IPS-11a (cell line): ENCODE results near the gene TASOR2.

Experiments
- H3K4me3 ChIP-seq: one replicate; pipeline ENCODE4 v1.5.1; 2013; ENCODE audit warnings: low read depth, low read length, control low read depth

The TASOR2 gene

DNA sequence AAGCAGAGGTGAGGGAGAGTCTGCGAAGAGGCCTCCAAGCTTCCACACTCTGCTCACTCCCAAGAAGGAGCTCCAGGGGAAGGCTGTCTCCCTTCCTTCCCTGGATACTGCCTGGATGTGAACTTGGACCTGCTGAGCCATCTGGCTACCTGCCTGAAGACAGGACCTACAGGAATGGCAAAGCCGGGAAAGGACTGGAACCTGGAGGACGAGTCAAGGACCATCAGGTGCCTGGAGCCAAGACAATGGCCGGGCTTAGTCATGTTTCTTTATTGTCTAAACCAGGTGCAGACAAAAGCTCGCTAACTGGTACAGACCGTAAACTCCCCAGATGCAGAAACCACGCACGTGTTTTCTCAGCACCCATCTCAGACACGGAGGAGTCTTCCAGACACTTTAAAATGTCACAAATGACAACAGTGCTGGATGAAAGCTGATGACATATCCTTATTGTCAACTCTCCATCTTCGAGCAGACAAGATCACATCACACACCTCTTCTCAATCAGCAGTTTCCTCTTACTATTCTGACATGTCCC lies 30.4 kb upstream of the TASOR2 start:
- H3K4me3 ChIP-seq: no peak overlapping the region

DNA sequence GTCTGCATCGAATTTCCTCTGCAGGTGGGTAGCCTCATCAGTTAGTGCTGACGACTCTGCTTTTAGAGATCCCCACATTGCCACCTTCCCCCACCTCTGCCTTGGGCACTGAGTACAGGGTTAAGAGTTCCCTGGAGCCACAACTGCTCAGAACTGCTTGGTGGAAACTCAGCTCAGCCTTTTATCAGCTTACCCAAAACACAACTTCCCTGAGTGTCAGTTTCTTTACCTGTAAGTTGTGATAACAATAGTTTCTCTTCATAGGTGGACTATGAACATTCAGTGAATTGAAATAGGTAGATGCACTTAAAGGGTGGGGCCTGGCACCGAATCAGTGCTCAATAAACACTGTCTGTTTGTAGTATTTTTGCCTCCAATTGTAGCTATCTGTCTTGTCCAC lies 29.5 kb upstream of the TASOR2 start:
- H3K4me3 ChIP-seq: no peak overlapping the region

DNA sequence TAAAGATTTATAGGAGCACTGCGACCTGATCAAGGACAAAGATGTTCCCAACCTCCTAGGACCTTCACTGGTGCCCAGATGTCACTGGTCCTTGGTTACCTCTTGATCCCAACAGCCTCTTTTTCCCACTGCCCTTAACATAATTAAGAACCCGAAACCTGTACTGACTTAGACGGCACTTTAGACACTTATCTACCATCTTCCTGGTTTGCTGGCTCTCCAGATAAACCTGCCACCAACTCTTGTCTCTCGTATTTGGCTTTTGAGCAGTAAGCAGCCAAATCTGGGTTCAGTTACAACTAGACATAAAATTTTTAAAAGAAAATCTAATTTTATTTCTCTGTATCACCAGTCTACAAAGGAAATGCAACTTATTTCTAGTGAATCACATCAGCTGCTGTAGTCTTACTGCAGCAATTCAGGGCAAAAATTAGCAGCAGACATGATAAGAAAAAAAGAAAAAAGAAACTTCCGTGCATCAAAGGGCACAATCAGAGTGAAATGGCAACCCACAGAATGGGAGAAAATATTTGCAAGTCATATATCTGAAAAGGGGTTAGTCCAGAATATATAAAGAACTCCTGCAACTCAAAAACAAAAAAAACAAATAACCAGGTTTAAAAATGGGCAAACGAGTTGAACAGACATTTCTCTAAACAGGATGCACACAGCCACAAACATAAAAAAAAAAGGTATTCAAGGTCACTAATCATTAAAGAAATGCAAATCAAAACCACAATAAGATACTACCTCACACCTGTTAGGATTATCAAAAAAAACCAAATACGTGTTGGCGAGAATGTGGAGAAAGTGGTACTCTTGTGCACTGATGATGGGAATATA lies 27.7 kb upstream of the TASOR2 start:
- H3K4me3 ChIP-seq: no peak overlapping the region

DNA sequence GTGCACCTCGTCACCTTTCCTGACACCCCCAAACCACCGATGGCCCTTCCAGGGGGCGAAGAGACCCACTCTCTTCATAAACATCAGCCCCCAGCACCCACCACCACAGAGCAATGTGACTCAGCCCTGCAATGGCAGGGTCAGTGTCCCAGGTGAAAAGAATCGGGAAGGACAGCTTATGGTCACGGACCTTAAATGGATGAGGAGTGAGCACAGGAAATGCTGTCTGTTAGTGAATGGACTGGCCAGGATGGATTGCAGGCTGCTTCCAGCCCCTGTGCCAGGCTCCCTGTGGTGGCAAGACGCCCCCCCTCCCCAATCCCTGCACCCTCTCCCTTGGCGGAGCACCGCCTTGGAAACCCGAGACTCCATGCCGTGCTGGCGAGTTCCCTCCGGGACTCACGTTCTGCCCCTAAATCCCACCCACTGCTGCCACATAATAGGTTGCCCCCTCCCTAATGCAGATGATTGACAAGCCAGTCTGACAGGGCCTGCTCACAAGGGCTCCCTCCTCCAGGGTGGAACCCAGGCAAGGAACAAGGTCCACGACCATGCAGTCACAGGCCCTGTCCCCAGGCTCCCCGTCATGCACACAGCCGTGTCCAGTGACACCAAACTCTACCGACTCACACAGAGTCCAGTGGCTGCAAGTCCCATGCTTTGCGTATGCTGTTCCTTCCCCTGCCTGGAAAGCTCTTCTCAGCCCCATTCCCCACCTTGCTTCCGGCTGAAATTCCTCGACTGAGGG lies 25.6 kb upstream of the TASOR2 start:
- no peak overlapping the region for H3K4me3 ChIP-seq

DNA sequence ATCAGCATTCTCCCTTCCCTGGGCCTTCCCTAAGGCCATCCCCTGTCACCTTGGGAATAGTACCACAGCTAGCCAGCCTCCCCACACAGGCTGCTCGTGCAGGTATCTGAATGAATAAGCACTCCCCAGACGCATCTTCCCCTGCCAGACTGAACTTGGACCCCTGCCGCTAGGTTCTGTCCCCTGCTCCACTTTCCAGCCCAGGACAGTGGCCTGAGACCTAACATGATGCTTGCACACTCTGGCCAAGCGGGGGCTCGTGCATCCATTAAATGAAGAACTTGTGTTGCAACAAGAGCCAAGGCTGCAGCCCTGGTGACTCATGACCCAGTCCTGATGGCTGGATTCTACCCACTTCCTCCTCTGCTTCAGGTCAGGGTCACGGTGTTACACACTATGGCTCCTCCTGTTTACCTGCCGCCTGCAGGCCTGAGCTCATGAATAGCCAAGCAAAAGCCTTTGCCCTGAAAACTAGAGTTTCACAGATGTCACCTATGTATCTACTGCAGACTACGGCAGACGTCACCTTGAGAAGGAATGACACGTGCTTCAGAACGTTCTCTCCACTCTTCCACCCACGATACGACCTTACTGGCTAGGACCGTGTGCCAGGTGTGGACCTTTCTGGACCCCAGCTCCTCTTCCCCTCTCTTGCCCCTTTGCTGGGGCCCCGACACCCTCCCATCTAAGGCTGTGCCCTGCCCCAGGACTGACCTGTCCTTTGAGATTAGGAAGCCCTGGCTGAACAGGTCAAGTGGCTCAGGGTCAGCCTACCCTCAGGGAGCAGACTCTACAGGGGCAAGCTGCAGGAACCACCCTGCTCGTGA lies 24.7 kb upstream of the TASOR2 start:
- H3K4me3 ChIP-seq: no peak overlapping the region

DNA sequence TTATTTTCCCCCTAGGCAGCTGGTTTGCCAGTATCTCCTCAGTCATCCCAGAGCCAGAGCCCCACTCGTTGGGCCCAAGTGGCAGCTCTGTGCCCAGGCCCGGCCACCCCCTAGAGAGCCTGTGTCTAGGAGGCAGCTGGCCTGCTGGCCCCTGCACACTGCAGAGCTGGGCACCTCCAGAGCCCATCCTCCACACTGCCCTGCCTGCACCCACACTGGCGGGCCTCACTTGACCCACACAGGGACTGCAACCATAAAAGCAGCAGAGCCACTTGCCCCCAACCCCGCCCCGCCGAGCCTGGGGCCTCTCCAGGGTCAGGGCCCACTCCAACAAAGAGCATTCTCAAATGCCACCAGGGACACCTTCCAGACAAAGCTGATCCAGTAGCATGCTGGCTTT lies 23.6 kb upstream of the TASOR2 start:
- H3K4me3 ChIP-seq: no peak overlapping the region

DNA sequence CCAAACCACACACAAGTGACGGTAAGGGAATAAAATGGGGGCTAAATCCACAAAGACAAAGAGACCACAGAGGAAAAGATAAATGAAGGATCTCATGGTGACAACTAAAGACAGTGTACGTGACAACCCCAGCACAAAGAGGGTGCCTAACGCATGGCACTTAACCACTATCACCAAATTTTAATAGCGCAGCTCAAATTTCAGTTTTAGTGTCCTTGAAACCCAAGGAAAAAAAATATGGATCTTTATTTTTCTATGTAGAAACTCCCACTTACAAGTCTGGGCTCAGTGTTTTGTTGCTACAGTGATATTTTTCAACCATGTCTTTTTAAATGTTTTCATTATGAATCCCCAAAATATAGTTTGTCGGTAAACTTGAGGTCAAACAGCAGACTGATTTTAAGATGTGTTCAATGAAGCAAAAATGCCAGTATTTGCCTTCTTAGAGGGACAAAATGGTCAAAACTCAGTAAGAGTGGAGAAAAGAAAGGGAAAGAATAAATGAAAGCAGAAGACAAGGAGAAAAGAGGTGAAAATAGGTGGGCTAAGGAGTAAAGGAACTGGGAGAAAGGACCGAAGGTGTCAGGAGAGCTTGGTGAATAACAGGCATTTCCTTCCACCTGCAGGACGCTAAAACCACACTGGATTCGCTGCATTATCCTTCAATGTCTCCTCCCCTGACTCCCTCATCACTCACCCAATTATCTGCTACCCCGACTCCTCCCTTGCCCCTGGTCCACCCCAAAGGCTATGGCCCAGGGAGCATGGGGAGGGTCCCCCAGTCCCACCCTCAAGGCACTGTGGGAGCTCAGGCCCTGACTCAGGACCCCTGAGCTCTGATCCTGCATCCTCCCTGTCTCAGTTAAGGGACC lies 21.7 kb upstream of the TASOR2 start:
- H3K4me3 ChIP-seq: no peak overlapping the region

DNA sequence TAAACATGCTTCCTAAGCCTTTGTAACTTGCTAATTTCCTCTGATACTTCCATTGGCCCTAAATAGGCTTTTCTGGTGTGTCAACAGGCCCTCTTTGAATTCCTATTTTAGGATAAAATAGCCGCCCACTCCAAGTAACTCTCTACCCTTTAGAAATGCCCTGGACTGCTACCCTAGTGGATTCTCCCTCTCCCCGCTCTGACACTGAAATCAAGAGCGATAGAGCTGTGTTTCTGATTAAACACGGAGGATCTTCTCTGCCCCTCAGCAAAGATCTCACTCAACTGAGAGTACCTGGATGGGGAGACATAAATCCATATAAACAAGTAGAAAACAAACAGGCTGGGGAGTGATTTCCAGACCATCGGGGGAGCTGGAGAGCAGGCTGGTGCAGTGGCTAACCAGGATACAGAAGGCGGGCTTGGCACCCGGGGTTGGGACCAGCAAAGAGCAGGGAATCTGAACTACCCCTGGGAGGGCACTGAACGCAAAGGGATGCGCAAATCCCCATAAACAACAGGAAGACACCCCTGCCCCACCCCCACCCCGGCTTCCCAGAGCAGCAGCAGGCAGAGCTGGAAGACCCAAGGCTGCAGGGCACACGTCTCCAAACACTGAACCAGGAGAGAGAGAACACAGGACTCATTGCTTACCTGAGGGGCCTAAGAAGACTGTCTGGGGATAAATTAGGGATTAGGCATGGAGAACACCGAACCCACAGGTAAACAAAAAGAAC lies 20.8 kb upstream of the TASOR2 start:
- no peak overlapping the region for H3K4me3 ChIP-seq

DNA sequence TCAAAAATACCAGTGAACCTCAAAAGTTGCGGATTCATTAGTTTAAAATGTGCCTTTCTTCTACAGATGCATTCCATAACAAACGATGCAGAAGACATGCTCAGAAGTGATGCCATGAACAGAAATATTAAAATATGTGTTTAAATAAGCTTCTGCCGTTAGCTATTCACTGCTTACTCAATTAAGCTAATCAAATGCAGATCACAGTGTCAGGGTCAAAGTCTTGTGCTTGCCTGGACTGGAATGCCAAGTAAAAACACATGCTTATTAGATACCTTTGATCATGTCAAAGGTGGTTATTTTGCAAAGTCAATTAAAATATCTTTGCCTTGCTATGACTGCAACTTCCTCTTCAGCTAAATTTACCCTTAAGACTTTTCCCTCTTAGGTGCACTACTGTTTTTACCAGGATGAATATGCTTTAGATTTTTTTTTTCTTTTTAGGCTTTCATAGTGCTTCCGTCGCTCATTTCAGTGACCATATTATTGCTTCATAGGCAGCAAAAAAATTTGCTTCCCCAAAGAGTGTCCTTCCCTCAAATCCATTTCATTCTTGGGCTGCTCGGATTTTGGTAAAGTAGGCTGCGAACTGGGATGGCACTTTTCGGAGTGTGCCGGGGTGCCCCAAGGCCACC lies 19.1 kb upstream of the TASOR2 start:
- peak overlapping the region; percentile 78 for H3K4me3 ChIP-seq

DNA sequence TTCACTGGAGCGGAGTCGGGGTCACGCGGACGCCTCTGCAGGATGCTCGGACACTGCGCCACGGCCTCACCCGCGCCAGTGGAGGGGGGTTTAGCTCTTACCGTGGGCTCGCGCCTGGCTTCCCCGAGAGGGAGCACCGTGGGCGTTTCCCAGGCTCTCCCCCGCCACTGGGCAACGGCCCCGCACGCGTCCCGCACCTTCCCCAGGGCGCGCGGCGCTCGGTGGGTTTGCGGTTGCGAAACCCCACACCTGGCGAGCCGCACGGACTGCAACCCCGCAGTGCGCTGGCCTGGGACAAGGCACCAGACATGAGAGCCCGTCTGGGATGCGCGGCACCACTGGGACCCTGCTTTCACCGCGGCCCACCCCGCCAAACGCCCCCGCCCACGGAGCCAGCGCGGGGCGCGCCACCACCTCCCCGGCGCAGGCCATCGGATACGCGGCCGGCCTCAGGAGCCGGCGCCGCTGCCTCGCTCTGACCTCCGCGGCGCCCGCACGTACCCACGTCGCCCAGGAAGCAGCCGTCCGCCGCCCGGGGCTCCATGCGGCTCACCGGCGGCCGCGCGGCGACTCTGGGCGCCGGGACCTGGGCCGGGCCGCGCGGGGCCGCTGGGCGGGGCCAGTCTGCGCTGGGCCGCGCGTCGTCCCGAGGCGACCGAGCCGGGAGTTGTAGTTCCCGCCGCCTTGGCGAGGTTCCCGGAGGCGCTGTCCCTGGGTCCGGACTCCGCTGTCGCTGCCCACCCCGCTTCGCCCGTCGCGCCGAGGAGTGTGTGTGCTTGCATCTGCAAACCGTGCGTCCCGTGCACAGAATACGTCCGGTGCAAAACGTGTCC lies 18.4 kb upstream of the TASOR2 start, which contains the start of gene ASB13:
ASB13 (minus strand) TSS at position 588 of the 833 bp plus-strand sequence; CDS start at position 544, 44 bp downstream.
- peak within 1 kb of the TSS; percentile 78 for H3K4me3 ChIP-seq

DNA sequence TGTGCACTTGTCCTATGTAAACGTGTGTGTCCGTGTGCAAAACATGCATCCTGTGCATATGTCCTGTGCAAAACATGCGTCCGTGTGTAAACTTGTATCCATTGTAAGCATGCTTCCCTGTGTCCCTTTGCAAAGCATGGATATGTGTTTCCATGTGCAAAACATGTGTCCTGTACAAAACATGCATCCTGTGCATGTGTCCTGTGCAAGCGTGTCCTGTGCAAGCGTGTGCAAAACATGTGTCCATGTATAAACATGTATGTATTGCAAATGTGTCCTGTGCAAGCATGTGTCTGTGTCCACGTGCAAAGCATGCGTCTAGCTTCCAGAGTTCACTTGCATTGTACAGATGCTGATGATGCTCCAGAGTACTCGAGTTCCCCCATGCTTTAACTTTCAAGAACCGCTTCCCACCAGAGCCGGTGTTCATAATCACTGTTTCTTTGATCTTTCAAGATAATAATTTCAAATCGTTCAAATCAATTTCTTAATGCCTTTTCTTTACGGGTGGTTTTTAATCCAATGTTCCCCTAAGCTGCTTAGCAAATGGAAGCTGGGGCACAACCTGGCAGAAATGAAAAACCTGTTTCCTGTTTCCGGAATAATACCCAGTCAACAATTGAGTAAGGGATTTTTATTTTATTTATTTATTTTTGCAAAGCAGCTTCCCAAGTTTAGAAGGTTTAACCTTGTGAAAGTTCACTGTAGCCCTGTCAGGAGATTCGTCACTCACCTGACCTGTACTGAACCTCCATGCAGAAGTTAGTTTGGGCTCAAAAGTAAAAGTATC lies 17.6 kb upstream of the TASOR2 start:
- H3K4me3 ChIP-seq: peak overlapping the region; percentile 46

DNA sequence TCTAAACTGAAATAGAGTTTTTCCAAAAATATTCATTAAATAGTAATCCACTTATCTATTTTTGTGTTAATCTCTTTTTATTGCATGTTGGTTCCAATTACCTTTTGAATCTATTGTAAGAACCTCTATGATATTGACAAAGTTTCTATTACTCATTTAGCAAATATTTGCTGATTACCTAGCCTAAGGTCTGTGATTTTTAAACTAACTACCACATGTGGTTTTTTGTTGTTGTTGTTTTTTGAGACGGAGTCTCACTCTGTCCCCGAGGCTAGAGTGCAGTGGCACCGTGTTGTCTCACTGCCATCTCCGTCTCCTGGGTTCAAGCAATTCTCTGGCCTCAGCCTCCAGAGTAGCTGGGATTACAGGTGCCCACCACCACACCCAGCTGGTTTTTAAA lies 16.2 kb upstream of the TASOR2 start:
- H3K4me3 ChIP-seq: no peak overlapping the region

DNA sequence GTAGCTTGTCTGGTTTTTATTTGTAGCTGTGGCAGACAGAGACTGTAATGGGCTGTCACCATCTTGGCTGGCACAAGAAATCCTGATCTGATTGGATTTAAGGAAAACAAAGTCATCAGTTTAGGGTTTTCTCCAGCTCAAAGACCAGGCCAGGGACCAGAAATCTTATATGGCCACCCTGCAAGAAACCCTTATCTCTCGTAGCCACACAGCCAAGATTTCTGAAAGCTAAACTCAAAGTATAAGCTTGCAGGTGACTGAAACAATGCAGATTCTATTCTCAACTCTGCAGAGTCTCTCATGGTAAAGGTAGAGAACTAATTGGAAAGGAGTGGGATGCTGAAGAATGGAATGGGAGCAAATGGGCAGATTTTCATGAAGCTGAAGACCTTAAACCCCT lies 15.0 kb upstream of the TASOR2 start:
- no peak overlapping the region for H3K4me3 ChIP-seq

DNA sequence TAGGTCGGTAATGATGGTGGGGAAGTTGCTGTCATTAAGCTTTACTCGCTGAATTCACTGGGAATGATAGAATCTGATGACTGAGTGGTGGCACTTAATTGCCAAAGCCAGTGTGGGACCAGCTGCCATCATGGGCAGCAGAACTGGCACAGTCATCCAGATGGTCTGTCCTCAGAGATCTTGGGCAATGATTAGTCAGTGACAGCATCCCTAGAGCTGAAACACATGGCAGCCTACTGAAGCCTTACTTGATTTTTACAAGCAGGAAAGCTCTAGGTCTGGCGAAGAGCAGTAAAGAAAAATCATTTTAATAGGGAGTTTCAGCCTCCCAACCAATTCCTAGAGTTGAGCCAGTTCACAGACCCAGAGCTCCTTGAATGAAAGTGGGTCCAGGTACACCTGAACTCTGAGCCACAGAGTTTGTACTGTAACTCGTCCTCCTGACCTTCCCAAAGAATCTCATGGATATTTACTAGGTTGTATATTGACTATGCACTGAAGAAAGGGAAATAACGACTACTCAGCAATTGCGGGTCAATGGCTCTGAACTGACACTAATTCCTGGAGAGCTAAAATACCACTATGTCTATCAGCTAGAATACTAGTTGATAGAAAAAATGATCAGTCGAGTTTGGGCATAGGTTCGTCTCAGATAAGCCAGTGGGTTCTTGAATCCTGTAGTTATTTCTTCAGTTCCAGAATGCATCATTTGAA lies 13.8 kb upstream of the TASOR2 start:
- no peak overlapping the region for H3K4me3 ChIP-seq

DNA sequence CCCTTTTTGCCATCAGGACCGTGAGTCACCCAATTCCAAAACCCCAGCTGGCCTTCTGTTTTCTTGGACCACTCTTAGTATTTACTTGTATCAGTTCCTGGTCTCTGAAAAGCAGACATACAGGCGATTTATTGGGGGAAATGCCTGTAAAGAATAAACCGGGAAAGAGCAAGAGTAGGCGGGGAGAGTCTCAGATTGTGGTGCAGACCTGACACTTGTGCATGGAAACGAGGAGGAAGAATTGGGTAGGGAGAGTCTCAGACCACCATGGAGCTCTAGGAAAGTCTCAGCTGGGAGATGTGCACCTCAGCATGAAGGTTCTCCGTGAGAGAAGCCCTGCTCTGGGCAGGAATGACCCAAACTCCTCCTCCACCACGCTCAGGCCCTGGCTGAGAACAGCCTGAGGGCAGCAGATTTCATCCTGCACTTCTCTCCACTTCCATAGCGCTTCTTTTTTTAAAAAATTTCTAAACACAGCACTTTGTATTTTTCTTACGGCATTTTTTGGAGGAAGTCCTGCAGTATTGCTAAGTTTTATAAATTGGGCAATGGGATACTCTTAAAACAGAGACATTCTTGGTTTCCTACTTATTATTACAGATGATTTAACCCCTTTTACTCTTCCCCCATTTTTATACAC lies 6.1 kb upstream of the TASOR2 start:
- H3K4me3 ChIP-seq: no peak overlapping the region

DNA sequence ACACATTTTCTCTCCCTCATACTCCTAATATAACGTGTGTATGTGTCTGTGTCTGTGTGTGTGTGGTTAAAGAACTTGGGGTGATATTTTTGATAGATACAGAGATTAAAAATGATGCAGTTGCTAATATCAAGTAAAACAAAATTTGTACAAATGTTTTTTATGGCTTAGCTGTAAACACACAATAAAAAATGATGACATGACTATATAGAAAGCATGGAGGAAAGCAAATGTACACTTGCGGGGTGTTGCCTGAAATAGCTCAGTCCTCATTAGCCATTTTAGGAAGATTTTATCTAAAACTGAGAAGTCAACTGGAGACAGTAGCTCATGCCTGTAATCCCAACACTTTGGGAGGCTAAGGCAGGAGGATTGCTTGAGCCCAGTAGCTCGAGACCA lies 5.6 kb upstream of the TASOR2 start:
- no peak overlapping the region for H3K4me3 ChIP-seq
